Measurements from ENCODE around the gene MB.
"Not testable (repeated sequence)": the region's sequence is repeated elsewhere in the genome, so short reads cannot be mapped to it uniquely, and the experiment has no call there.

Gene MB

DNA sequence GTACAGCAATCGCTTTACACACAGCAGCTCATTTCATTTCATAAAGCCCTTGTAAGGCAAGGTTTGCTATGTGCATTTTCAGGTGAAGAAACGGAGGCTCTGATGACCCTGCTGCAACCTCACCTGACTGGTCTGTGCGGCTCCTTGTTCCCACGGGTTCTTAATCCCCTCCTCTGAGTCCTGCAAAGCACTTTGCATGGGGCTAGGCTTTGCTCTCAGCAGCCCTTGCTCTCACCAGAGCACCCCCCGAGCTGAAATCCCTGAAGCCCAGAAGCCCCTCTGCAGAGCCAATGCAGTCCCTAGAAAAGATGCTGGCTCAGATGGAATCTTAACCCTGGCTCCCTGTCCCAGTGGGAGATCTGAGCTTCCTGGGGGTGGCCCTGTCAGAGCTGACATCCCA, 20.1 kb upstream of the MB start:
- no peak for DNase-seq

DNA sequence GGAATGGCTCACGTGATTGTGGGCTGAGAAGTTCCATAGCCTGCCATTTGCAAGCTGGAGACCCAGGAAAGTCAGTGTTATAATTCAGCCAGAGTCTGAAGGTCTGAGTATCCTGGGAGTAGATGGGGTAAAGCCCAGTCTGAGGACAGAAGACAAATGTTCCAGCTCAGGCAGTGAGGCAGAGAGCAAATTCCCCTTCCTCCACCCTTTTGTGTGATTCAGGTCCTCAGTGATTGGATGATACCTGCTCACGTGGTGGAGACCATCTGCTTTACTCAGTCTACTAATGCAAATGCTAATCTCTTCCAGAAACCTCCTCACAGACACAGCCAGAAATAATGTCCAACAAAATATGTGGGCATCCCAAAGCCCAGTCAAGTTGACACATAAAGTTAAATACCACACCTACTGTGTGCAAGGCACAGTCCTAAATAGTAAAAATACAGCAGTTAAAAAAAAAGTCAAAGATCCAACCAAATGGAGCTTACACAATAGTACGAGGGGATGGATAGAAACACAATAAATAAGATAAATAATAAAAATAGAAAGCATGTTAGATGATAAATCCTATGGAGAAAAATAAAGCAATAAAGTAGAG, 17.9 kb upstream of the MB start:
- DNase-seq, result no peak

DNA sequence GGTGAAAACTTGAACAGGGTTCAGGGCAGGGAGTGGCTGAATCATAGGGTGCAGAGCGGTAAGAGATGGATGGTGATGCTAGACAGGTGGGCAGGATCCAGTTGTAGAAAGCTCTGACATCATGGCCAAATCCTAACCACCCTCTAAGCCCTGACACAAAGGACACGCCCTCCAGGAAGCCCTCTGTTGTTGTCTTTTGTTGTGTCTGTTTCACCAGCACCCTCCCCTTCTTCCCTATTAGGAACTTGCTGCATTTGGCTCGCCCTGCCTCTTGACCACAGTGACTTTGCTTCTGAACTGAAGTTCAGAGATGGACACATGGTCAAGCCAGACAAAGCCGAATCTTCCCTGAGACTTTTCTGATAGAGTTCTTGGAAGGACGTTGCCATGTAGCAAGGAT, 16.9 kb upstream of the MB start:
- DNase-seq, result no peak

DNA sequence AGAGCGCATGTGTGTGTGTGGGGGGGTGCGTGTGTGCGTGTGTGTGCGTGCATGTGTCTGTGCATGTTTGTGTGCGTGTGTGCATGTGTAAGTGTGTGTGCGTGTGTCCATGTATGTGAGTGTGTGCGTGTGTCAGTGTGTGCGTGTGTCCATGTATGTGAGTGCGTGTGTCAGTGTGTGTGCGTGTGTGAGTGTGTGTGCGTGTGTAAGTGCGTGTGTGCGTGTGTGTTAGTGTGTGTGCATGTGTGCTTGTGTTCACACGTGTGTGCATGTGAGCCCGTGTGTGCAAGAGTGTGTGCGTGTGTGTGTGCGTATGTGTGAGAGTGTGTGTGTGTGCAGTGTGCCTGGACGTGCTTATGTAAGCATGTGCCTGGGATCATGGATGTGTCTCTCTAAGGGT, 16.4 kb upstream of the MB start:
- DNase-seq, result no peak

DNA sequence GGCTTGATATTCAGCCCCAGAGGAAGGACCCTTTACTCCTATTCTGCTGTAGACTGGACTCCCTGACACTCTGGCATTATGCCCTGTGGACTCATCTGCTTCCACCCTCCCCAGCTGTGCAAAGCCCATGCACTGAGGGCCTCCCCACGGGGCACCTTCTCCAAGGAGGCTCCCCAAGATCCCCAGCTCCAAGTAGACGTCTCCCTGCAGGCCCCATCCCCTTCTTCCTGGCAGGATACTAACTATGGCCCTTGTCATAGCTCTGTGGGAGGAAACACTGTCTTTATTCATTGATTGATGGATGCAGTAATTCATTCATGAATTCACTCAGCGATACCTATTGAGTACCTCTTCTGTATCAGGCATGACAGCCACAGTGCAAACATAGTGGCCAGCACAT, 15.8 kb upstream of the MB start:
- no peak for DNase-seq

DNA sequence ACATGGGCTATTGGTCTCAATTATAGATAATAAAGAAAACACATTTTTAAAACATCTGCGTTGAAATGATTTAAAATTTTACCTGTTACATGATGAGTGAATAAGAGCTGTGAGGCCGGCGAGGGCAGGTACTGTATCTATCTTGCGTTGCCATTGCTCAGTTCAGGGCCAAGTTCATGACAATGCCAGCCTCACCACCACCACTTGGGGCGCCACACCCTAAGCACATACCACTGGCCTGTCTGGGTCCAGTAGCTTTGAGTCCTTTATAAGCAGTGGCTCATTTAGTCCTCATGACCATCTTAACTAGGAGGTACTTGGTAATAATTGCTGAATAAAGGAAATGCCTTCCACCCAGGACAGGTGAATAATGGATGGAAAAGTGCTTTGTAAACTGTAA, 14.5 kb upstream of the MB start:
- no peak for DNase-seq

DNA sequence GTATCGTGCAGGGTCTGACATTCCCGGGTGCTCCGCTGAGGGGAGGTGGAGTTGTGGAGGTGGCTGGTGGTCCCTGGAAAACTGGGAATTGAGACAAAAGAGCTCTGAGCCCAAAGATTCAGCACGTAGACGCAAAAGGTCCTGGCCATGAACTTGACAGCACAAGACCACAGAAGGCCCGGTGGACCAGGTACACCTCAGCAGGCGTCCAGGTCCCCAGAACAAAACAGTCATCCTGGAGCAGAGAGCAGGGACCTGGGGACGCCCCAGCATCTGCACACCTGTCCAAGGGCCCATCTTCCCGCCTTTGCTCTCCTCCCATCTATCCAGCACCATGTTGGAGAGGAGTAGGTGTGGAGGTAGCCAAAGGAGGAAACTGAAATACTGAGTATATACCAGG, 13.8 kb upstream of the MB start:
- DNase-seq, result no peak

DNA sequence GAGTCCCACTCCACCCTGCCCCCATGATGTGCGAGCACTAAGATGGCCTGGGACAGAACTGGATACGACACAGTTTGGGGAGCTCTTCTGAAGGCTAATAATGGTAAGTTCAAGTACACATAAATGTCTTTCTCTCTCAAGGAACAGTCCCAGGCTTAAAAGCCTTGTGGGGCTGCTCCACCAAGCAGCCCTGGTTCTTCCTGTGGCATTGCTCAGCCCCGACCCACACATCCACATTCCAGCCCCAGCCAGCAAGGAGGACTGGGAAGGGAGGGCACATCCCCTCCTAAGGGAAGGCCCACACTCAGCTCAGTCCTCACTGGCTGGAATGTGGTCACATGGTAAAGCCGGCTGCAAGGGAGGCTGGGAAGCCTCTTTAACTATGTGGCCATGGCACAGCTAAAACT, 13.3 kb upstream of the MB start:
- DNase-seq, result no peak

DNA sequence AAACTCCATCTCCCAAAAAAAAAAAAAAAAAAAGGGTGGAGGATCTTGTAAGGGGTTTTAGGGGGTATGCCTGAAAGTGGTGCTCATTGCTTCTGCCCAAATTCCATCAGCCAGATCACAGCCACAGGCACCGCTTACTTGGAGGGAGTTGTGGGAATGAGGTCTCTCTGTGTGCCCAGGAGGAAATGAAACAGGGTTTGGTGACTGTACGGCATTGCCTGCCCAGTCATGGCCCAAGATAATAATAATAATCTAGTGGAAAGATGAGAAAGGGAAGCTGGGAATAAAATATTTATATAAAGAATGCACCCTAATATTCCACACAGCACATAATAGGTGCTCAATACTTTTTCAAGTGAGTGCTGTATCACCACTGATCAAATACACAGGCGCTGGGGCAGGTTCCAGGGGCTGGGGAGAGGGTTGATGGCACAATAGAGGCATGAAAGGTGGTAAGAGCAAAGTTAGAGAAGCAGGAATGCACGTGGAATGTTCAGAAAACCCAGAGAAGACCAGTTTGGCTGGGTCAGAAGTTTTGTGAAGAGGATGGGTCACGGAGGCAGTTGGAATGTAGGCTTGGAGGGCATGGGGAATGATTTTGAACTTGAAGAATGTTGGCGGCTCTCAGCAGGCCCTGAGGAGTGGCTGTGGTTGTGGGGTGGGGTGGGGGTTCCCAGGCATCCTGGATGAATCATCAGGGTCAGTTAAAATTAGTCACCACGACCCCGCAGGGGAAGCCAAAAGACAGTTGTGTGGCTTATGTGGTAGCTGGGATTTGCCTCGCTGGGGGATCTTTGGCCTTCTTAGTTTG, 12.5 kb upstream of the MB start:
- DNase-seq, result no peak

DNA sequence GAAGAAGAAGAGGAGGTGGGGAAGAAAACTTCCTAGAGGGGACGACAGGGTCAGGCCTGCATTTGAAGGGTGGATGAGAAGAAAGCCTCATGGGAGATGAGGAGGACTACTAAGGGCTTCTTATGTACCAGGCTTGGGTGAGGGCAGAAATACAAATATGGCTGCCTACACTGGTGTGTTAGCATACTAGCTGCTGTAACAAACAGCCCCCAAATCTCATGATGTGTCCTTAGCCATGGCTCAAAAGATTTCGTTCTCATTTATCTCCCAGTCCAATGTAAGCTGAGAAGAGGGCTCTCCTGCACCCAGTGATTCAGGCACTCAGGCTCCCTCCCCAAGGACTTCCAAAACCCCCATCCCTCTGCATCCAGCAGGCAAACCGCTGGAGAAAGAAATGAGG, 11.6 kb upstream of the MB start:
- no peak for DNase-seq

DNA sequence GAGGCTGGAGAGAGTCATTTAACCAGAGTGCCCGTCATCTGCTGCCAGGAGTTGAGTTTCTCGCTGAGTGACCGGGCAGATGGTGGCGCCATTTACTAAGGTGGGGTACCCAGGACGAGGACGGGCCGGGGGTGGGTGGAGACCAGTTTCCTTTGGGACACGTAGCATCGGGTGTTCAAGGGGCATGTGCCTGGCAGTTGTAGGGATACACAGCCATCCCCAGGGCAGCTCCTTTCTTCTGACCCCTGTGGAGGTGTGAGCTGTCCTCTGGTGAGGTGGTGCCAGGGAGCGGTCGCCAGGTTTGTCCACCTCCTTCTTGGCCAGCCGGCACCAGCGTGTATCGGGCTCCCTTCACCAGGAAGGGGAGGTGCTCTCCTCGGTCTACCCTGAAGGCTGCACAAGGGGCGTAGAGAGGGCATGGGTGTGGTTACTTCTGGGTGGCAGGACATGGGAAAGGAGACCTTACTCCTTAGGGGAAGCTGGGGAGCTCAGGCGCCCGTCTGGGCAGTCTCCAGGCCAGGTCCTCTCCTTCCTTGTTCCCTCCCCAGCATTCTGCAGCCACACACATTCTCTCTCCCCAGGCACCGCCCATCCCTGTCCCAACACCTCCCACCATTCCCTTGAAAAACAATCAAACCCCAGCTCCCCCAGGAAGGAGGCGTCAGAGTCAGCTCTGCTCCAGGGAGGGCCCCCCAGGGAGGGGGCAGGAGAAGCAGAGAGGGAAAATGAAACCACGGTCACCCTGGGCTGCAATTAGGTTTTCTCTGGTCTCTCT, 10.3 kb upstream of the MB start:
- peak; percentile 47 to 54 for DNase-seq

DNA sequence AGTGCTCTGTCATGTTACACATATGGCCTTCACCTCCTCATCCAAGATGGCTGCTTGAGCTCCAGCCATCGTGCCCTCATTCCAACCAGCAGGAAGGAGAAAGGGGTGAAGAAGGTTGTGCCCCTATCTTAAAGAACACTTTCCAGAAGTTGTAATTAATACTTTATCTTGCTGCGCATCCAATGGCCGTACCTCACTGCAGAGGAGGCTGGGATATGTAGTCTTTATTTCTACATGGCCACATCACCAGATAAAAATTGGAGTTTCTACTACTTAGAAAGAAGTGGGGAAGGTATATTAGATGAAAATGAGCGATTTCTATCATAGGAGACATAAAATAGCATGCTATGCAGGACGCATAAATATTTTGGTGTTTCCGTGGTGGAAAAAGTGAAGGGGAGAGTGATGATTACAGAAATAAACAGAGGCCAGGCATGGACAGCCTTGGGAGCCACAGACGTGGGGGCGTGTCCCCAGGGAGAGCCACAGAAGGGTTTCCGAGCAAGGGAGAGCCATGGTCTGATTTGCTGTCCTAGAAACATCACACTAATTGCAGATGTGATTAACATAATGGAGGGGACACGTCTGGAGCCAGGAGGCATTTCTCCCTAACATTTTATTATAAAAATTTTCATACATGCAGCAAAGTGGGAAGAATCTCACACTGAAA, 8.8 kb upstream of the MB start:
- no peak for DNase-seq

DNA sequence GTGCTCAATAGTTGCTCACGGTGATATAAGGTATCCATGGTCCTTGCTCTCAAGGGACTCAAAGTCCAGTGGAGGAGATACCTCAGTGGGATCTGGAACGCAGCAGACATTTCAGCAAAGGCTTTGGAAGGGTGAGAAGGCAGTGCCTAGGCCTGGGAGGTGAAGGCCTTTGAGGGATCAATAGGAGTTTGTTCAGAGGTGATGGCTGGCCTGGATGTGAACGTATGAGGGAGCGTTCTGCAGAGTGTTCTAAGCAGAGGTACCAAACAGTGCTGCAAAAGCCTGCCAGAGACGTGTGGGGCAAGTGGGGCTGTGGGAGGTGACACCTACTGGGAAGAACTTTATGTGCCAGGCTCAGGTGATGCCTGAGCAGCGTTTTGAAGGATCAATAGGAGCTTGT, 7.4 kb upstream of the MB start:
- no peak for DNase-seq

DNA sequence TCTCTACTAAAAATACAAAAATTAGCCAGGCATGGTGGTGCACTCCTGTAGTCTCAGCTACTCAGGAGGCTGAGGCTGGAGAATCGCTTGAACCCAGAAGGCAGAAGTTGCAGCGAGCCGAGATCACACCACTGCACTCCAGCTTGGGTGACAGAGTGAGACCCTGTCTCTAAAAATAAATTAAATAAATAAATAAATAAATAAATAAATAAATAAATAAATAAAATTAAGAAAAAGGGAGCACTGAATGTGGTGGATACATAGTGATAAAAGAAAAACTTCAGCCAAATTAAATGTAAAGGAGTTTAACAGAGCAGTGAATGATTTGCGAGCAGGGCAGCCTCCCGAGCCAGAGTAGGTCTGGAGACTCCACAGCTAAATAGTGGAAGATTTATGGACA, 6.8 kb upstream of the MB start:
- DNase-seq, result not testable (repeated sequence)

DNA sequence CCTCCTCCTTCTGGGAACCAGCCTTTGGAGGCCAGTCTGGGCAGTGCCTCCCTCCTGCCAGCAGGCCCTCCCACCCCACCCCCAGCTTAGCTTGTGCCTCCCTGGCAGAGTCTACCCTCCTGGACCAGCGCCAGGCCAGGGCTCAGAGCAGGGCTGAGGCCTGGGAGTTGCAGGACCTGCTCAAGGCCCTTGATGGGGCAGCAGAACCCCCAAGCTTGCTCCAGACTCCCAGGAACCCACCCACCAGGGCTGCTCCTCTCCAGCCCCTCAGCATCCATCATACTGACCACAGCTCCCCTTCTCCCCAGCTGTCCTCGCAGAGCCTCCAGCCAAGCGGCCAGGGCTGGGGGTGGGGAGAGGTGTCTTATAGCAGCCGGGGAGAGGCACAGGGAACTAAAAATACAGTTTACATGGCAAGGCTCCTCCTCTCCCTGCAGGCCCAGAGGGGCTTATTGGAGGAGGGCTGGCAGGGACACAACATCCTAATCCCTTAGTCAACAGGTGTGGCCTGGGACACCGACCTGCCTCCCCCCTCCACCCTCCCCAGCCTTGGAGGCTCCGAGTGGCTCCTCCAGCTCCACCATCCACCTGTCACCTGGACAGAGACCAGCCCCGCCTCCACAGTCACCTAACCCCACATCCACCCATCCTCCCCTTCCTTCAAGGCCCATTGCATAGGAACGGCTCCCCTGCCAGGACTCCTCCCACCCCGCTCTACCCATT, 5.2 kb upstream of the MB start:
- DNase-seq, result no peak

DNA sequence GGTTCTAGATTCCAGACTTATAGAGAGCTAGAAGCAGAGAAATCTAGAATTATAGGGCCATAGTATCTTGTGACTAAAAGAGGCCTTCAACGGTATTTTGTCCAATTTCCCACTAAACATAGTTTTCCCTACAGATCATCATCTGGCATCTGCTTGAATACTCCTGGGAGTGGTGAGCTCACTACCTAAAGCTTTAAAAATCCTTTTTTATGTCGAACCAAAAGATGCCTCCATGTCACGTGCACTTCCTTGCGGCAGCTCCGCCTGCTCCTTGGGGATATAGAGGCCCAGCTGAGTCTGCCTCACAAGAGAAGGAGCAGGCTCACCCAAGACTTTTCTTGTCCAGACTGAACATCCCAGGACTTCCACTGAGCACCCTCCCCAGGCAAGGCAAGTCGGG, 4.3 kb upstream of the MB start:
- DNase-seq, result no peak

DNA sequence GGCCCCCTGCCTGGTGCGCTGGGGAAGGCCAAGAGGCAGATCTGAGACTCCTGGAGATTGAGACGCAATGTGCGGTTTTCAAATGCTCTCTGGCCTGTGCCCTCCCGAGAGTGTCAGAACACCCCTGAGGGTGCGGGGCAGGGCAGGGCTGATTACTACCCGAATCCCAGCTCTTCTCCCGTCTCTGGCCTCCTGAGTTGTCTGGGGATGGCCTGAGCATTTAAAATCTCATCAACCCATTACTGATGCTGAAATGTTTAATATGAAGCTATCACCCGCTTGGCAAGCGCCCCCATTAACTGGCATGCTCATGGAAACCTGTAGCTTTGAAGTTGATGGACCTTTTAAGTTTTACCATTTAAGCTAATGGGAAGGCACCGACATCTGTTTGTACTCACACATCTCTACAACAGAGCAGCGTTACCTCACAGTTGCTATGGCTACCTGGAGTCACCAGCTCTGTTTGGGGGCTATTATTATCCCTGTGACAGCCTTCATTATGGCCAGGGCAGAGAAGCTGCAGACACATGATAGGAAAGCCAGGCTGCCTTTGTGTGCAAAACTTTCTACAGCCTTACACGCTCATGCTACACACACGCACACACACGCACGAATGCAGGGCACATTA, 3.6 kb upstream of the MB start:
- DNase-seq, result no peak

DNA sequence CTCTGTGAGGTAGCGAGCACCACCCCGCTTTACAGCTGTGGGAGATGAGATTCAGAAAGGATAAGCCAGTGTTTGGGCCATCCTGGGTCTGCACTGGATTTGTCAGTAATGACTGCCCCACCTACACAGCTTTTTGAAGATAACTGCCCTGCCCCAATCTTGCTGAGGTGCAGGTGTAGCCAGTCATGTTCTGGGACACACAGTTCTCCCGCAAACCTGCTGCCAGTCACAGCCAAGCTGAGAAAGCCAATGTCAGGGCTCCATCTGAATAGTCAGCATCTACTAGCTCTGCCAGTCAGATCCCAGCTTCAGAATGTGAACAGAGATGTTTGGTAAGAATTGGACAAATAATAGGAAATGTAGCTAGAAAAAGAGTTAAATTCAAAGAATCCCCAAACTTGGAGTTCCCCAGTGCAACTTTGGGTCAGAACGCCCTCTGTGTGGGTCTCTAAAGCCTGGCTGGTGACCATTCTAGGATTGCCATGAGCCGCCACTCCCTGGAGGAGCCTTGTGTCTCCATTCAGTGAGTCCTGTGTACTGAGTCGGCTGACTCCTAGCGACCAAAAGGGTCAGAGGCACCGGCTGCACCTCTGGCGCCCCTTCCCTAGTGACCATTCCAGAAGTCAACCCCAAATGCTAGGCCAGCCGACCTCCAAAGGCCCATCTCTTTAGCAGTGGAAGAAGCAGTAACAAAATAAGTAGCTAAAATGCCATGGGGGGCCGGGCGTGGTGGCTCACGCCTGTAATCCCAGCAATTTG, 2.4 kb upstream of the MB start:
- DNase-seq, result no peak

DNA sequence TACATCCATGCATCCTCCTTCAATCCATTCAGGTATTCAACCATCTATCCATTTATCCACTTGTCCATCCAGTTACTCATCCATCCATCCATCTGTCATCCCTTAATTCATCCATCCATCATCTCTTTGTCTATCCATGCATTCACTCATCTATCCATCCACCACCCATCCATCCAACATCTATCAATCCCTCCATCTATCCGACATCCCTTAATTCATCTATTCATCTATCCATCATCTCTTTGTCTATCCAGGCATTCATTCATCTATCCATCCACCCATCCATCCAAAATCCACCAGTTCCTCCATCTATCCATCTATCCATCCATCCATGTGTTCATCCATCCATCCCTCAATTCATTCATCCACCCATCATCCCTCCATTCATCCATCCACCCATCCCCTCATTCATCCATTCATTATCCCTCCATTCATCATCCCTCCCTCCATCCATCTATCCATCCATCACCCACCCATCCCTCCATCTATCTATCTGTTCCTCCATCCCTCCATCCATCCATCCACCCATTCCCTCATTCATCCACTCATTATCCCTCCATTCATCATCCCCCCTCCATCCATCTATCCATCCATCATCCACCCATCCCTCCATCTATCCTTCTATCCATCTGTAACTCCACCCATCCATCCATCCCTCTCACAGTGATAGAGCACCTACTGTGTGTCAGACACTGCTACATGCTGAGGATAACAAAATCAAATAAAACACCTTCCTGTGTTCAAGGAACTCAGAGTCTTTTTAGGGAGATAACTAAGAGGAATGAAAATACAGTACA, 1.5 kb upstream of the MB start:
- DNase-seq, result no peak

DNA sequence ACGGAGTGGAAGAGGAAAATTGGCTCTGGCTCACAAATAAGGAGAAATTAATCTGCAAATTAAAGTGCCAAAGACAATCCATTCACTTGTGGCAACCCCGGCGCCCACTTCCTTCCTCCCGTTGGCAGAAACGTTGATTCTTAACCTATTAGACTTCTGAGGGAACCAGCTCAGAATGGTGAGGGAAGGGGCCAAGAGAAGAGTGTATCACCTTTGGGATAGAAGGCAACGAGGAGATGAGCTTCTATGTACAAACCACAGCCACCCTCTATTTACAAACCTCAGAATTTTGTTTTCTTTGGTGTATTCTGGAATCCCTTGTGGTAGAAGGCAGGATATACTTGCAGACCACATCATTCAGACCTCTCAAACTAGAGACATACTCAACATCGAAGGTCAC, 1.1 kb downstream of the MB start:
- no peak for DNase-seq

DNA sequence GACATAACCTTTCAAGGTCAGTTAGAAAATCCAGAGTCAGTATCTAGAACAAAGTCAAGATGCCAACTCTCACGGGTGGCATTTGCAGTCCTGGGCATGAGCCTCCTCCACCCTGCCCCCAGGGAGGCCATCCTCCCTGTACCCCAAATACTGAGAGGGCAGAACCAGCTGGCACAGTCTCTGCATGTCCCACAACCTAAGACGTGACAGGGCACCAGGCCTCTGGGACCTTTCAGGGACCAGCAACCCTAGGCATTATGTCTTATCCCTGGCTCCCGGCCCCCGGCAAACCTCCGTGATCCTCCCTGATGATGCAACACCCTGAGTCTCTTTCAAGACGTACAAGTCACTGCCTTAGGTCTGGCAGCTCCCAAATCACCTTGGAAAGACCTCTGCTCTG, 2.0 kb downstream of the MB start:
- DNase-seq, result no peak

All from NCI-H1930 (cell line).